T47D (cell line): ENCODE results near the gene GAB2.

ENCODE experiments used
- DNase-seq, 2 experiments: peaks; one replicate each; pipeline versions ENCODE4 v3.0.0 to v3.0.0-alpha.2; 2011 to 2012; ENCODE audit warnings: low read depth in 1 of 2, low spot score in 1 of 2
- JUND ChIP-seq: IDR thresholded peaks from 2 replicates; pipeline ENCODE4 v1.6.1; 2012; ENCODE audit warnings: low read depth
- in situ Hi-C: cut with HindIII; loops from 2 replicates; pipeline ENCODE4 v1.10.0; 2016; ENCODE audit warnings: low sequenced_read_pairs, low pct_unique_long_range_greater_than_20kb

Gene GAB2

GRCh38 chr11:78381865-78382264 lies 35.8 kb downstream of the GAB2 start:
- TF ChIP-seq JUND, result no peak
- in situ Hi-C loops, result no loop called here
- no peak for DNase-seq

DNA sequence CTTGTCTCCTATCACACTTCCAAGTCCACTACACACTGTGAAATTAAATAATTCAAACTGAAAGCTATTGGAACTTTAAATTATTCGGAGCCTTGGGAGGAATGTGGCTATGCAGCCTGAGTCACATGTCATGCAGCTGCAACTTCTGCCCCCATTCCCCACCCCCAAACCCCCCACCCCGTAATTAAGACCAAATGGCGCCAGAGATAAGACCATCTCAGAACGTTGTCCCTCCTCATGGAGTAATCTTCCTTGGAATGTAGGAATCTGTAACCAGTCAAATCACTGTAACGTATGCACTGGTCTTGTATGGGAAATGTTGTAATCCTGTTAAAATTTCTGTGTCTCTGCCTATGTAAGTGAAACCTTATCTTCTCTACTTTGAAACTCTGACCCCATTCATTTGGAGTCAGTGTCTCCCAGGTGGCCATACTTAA lies 37.0 kb downstream of the GAB2 start:
- no peak for DNase-seq
- in situ Hi-C loops, result no loop called here
- no peak for TF ChIP-seq JUND

DNA sequence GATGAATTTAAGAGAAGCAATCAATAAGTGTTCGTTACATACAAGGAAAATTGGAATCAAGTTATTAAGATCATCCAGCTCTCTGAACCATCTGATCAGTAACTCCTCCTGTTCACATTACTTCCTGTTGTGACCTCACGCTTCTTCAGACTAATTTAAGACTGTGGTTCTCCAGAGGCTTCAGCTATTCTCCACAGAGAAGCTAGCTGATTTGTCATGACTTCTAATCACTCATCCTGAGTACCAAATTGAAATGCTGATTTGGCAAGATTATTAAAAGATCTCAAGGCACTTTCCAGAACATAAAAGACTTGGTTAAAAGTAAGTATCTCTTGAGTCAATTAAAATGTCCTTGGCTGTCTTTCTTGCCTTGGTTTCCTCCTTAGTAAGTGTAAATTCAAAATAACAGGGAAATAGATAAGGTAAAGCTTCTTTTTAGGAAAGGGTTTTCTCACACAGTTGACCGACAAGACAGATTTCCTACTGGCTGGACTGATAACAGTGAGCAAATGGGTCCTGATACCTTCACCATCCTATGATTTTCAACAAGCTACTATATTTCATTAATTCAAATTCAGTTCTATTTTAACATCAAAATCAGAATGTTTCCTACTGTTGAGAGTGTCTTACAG lies 38.5 kb downstream of the GAB2 start:
- TF ChIP-seq JUND, result no peak
- DNase-seq, result no peak
- in situ Hi-C loops, result no loop called here

- no peak for TF ChIP-seq JUND
- peak; percentile 36 to 86 for DNase-seq
- in situ Hi-C loops, result no loop called here
Measured at GRCh38 chr11:78377625-78378418, 39.8 kb downstream of the GAB2 start.

GRCh38 chr11:78376858-78377257 lies 40.8 kb downstream of the GAB2 start:
- DNase-seq, result no peak
- no peak for TF ChIP-seq JUND
- in situ Hi-C loops, result no loop called here

DNA sequence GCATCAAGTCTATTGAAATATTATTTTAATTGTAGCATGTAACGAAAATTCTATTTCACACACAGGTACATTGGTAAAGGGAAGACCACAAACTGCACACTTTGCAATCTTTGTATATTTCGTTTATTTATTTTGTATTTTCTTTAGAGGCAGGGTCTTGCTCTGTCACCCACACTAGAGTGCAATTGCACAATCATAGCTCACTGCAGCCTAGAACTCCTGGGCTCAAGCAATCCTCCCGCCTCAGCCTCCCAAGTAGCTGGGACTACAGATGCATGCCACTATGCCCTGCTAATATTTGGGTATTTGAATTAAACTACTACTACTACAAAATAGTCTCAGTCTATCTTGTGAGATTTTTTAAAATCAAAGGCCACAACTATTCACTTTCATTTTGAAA lies 42.7 kb downstream of the GAB2 start:
- in situ Hi-C loops, result no loop called here
- no peak for TF ChIP-seq JUND
- no peak for DNase-seq

- in situ Hi-C loops, result no loop called here
- no peak for TF ChIP-seq JUND
- no peak for DNase-seq
Measured at GRCh38 chr11:78373689-78374088, 43.9 kb downstream of the GAB2 start.

DNA sequence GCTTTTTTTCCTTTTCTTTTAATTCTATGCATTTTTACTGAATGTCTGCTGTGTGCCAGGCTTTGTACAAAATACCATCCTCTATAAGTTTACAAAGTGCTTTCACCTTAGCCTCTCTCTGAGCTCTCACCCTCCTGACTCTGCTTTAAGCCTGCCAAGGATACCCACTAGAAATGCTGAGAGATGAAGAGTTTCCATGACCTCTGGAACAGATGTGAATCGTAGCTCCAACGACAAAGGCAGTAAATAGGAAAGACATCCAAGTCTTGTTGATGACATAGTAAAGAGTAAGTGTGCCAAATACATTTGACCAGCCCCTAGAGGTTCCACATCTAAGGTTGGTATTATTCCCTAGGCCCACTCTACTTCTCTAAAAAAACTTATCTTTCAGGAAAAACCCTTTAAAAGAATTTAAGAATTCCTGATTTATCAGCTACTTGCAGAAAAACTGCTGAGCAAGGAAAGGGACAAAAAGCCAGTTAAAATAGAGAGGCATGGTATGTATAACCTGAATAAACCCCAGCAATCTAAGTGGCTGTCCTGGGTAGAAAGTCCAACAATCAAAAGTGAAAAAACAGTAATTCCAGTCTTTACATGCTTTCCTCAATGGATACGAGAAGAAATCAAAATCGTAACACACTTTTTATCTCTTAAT lies 45.4 kb downstream of the GAB2 start:
- no peak for TF ChIP-seq JUND
- no peak for DNase-seq
- in situ Hi-C loops, result no loop called here

DNA sequence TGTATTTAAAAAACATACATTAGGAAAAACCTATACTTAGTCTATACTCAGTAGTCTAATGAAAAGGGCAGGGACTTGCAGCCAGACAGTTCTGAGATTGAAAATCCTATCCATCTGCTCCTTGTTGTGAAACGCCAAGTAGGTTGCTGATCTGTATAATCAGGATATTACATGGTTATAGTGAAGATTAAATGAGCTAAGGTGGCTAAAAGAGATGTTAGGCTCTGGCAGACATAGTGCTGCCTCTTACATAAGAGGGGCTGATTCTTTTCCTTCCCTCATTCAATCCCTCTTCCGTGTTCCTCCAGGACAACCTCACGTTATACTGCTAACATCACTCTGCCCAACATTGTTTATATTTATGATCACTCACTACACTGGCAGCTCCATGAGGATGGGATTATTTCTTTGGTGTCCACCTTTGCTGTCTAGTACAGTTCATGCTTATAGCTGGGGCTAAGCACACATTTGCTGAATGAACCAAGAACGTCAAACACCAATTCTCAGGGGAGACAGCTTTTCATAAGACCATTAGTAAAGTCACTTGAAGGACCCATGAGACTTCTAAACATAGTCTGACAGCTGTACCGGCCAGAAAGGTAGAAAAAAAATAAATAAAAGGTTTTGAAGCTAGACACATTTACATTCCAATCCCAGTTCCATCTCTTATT lies 46.3 kb downstream of the GAB2 start:
- DNase-seq, result no peak
- TF ChIP-seq JUND, result no peak
- in situ Hi-C loops, result no loop called here

DNA sequence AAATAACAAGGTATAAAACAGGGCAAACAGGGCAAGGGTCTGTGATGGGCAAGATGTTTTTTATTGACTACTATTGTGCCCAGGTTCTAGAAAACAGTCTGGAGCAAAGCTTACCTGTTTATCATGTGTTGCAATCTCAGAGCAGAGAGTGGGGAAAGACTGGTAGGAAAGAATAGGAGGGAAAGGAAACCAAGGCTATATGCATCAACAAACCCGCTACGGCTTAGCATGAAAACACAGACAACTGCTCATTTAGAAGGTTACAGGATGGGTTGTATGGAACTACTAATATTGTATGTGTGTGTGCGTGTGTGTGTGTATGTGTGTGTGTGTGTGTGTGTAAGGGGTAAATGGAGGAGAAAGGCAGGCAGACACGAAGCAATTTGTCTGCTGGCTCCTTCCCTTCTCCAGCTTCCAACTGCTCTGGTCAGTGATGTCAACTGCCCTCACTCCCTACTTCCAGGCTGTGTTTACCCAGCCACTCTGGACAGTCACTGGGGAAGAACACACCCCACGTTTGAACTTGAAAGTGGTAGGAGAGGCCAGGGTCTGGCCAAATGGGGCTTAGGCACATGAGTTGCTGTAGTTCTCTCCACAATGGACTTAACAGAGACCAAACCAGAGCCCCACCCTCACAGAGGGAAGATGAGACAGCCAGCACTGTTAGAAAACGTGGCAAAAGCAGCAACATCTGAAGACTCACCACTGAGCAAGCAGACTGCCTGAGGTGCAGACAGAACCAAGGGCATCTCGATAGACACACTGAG lies 47.0 kb downstream of the GAB2 start:
- DNase-seq, result peak in 1 of 2 experiments; percentile 46
- no peak for TF ChIP-seq JUND
- in situ Hi-C loops, result no loop called here

DNA sequence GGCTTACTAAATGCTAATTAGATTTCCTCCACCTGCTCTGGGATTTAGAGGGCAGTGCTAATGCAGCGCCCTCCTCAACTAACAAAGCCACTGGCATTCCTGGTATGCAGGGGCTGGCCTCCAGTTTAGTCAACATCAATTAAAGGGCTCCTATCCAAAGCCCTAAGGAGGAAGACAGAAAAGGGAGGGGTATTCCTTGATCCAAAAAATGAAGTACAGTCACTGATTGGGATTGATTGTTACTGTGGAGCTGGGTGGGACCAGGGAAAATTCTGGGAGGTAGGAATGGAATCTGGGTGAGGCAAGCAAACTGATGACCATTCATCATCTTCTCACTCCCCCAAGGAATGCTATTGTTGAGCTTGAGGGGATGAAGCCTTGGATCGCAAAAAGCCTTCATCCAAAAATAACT lies 52.2 kb downstream of the GAB2 start:
- DNase-seq, result peak; percentile 30 to 79
- in situ Hi-C loops, result no loop called here
- TF ChIP-seq JUND, result 0 out of 2 replicates have a peak, but pooled peaks have one; percentile 48
